OCI-LY3 (cell line): Measurements from ENCODE around the gene SASS6.

Source experiments
- H2AFZ ChIP-seq: fragments of 200-600, 300-600 bp; shearing (Covaris generic); 2 replicates; pipeline ENCODE4 v1.6.0; 2014; ENCODE audit warnings: antibody characterized with exemption, low read depth, low read length
- H3K27ac ChIP-seq: fragments of 200-600, 300-600 bp; sonication (generic); 2 replicates; pipeline ENCODE4 v1.5.1; 2014; ENCODE audit warnings: mild to moderate bottlenecking, low read length, moderate library complexity, mixed read lengths
- H3K27me3 ChIP-seq: fragments of 200-600, 300-600 bp; sonication (generic); 2 replicates; pipeline ENCODE4 v1.6.1; 2014; ENCODE audit warnings: low read depth, low read length, mixed read lengths
- H3K36me3 ChIP-seq: fragments of 200-600, 300-600 bp; sonication (generic); replicated peaks from 2 replicates; pipeline ENCODE3; 2014; ENCODE audit warnings: low read depth, low read length, mixed read lengths
- H3K4me1 ChIP-seq: fragments of 300-600, 200-600 bp; sonication (generic); 2 replicates; pipeline ENCODE4 v1.6.1; 2014; ENCODE audit warnings: low read length, mixed read lengths
- H3K4me2 ChIP-seq: fragments of 200-600, 300-600 bp; sonication (generic); 2 replicates; pipeline ENCODE4 v1.6.1; 2014; ENCODE audit warnings: low read length, mixed read lengths
- H3K4me3 ChIP-seq: fragments of 300-600, 200-600 bp; sonication (generic); 2 replicates; pipeline ENCODE4 v1.5.1; 2014; ENCODE audit warnings: antibody characterized with exemption, mild to moderate bottlenecking, low read length, moderate library complexity
- H3K79me2 ChIP-seq: fragments of 300-600, 200-600 bp; shearing (Covaris generic); 2 replicates; pipeline ENCODE4 v1.6.1; 2014; ENCODE audit warnings: mild to moderate bottlenecking, low read length, mixed read lengths
- H3K9ac ChIP-seq: fragments of 300-600, 200-600 bp; shearing (Covaris generic); 2 replicates; pipeline ENCODE4 v1.6.0; 2014; ENCODE audit warnings: mild to moderate bottlenecking, low read length, moderate library complexity
- H3K9me3 ChIP-seq: fragments of 200-600, 300-600 bp; shearing (Covaris generic); 2 replicates; pipeline ENCODE4 v1.6.1; 2014; ENCODE audit warnings: low read length, mixed read lengths; ENCODE audit not compliant: insufficient read depth
- H4K20me1 ChIP-seq: fragments of 200-600, 300-600 bp; sonication (generic); 2 replicates; pipeline ENCODE4 v1.6.1; 2016; ENCODE audit warnings: low read length, mixed read lengths; ENCODE audit not compliant: insufficient read depth
- CTCF ChIP-seq: fragments of 200-600, 300-600 bp; sonication (generic); IDR thresholded peaks from 2 replicates; pipeline ENCODE4 v1.5.1; 2014; ENCODE audit warnings: antibody characterized with exemption, low read length, low read depth
- EZH2phosphoT487 ChIP-seq: fragments of 200-600 bp; shearing (Covaris generic); IDR thresholded peaks from 2 replicates; pipeline ENCODE4 v1.6.1; 2018; ENCODE audit warnings: antibody characterized with exemption, mixed run types, low read depth

Gene SASS6

GRCh38 chr1:100132566-100133477 lies at the start of gene SASS6, which contains the start of gene TRMT13:
Gene SASS6, minus strand, starts transcription at chr1:100132930. Its CDS starts 116 bp downstream, at chr1:100132814.
Gene TRMT13, plus strand, starts transcription at chr1:100133163. Its CDS starts 6 bp downstream, at chr1:100133169.
- Histone ChIP-seq H4K20me1 (no peaks in the 10 kb centered on the region), H3K4me1 (peaks cover 23% of the 10 kb centered on the region), H3K27me3 (no peaks in the 10 kb centered on the region), H3K9ac (peak within 1 kb of the TSS; percentile 85), H3K79me2 (peaks cover 68% of the 10 kb centered on the region), H3K27ac (peak within 1 kb of the TSS; percentile 59), H2AFZ (peak within 1 kb of the TSS; percentile 91), H3K9me3 (no peaks in the 10 kb centered on the region), H3K4me3 (peak within 1 kb of the TSS; percentile 90), H3K4me2 (peak within 1 kb of the TSS; percentile 96), H3K36me3 (no peaks in the 10 kb centered on the region)
- no peak for TF ChIP-seq CTCF

GRCh38 chr1:100178091-100178490 lies 45.4 kb upstream of the SASS6 start, which contains the start of gene LRRC39:
Gene LRRC39, minus strand, starts transcription at chr1:100178256. Its CDS starts 9,740 bp downstream, at chr1:100168516.
- no peak within 1 kb of the TSS for H3K27ac ChIP-seq
- no peaks in the 10 kb centered on the region for H3K79me2 ChIP-seq
- H3K4me2 ChIP-seq: no peak within 1 kb of the TSS
- no peaks in the 10 kb centered on the region for H3K36me3 ChIP-seq
- no peaks in the 10 kb centered on the region for H3K4me1 ChIP-seq
- no peaks in the 10 kb centered on the region for H4K20me1 ChIP-seq
- H2AFZ ChIP-seq: no peak within 1 kb of the TSS
- TF ChIP-seq CTCF (no peak), EZH2phosphoT487 (no peak)
- H3K9me3 ChIP-seq: no peaks in the 10 kb centered on the region
- H3K9ac ChIP-seq: no peak within 1 kb of the TSS
- no peak within 1 kb of the TSS for H3K4me3 ChIP-seq
- no peaks in the 10 kb centered on the region for H3K27me3 ChIP-seq

- Histone ChIP-seq H2AFZ (no peak overlapping the region), H3K9ac (no peak overlapping the region), H3K4me2 (no peak overlapping the region), H3K4me3 (no peak overlapping the region), H3K27ac (no peak overlapping the region), H3K9me3 (no peaks in the 10 kb centered on the region), H3K36me3 (no peaks in the 10 kb centered on the region), H3K79me2 (no peaks in the 10 kb centered on the region), H4K20me1 (no peaks in the 10 kb centered on the region), H3K4me1 (no peaks in the 10 kb centered on the region), H3K27me3 (no peaks in the 10 kb centered on the region)
- no peak for TF ChIP-seq CTCF
- TF ChIP-seq EZH2phosphoT487: no peak
These were observed 44.7 kb upstream of the SASS6 start for GRCh38 chr1:100177295-100178041.

GRCh38 chr1:100168051-100168450 lies 35.3 kb upstream of the SASS6 start:
- Histone ChIP-seq H3K79me2 (no peaks in the 10 kb centered on the region), H3K9ac (no peak overlapping the region), H3K9me3 (no peaks in the 10 kb centered on the region), H3K27me3 (no peaks in the 10 kb centered on the region), H3K4me1 (no peaks in the 10 kb centered on the region), H3K27ac (no peak overlapping the region), H3K4me3 (no peak overlapping the region), H2AFZ (no peak overlapping the region), H3K36me3 (no peaks in the 10 kb centered on the region), H4K20me1 (no peaks in the 10 kb centered on the region), H3K4me2 (no peak overlapping the region)
- TF ChIP-seq CTCF (no peak), EZH2phosphoT487 (no peak)
